Sigmoid colon (tissue), 7 donors: ENCODE results near the gene MID1. TPM values are rescaled to one million over a fixed set of nuclear protein-coding genes. Genes with fewer than 3 reads are reported as not detected.

Source experiments
- DNase-seq: peaks from one replicate; pipeline ENCODE4 v3.0.0-alpha.2; 2019
- H3K27ac ChIP-seq, 4 donors: fragments of 200-600 bp; sonication (generic); one replicate each; pipeline ENCODE4 v1.5.1; 2016 to 2019; ENCODE audit warnings: mild to moderate bottlenecking in 1 of 4
- H3K27me3 ChIP-seq, 3 donors: fragments of 200-600 bp; sonication (generic); one replicate each; pipeline ENCODE4 v1.5.1; 2019; ENCODE audit warnings: mild to moderate bottlenecking in 1 of 3
- H3K36me3 ChIP-seq, 4 donors: fragments of 200-600 bp; sonication (generic); one replicate each; pipeline ENCODE4 v1.5.1; 2016 to 2019
- H3K4me1 ChIP-seq, 4 donors: fragments of 200-600 bp; sonication (generic); one replicate each; pipeline ENCODE4 v1.5.1; 2017 to 2019
- H3K4me3 ChIP-seq, 4 donors: fragments of 200-600 bp; sonication (generic); one replicate each; pipeline ENCODE4 v1.5.1; 2017 to 2019; ENCODE audit warnings: mild to moderate bottlenecking in 2 of 4, moderate library complexity in 1 of 4
- H3K9me3 ChIP-seq, 4 donors: fragments of 200-600 bp in 3 of 4; sonication (generic) in 3 of 4; one replicate each; pipeline versions ENCODE4 v1.5.1 to v1.6.1; 2013 to 2019
- CTCF ChIP-seq, 4 experiments: fragments of 450-650 bp in 3 of 4; fragments of 200-600 bp in 1 of 4; IDR thresholded peaks; one replicate each; pipeline ENCODE4 v1.5.1; 2016 to 2019; ENCODE audit warnings: antibody characterized with exemption in 4 of 4, mild to moderate bottlenecking in 3 of 4, moderate library complexity in 2 of 4
- EP300 ChIP-seq, 4 donors: sonication (generic); formaldehyde crosslinking; IDR thresholded peaks; one replicate each; pipeline ENCODE4 v1.6.1; 2017; ENCODE audit warnings: antibody characterized with exemption in 4 of 4
- POLR2A ChIP-seq, 2 donors: fragments of 450-650 bp; IDR thresholded peaks; one replicate each; pipeline ENCODE4 v1.6.1; 2016; ENCODE audit warnings: antibody characterized with exemption in 2 of 2, mild to moderate bottlenecking in 2 of 2, moderate library complexity in 2 of 2
- POLR2AphosphoS5 ChIP-seq, 4 donors: sonication (generic); formaldehyde crosslinking; IDR thresholded peaks; one replicate each; pipeline ENCODE4 v1.6.1; 2017; ENCODE audit warnings: antibody characterized with exemption in 4 of 4
- WGBS, 2 donors: extraction: QIAGEN DNeasy Blood & Tissue Kit; methylation state at CpG; one replicate each; pipeline ENCODE4 v1.1.7; 2013; 5-methylcytosine and 5-hydroxymethylcytosine counted together
- intact Hi-C: fragments of 100-400 bp; cut with DNase I; formaldehyde crosslinking; loops from one replicate; pipeline ENCODE4 v1.15.1; 2023
- polyA plus RNA-seq, 3 donors: library from polyadenylated mRNA; stranded (reverse); fragments of 200-250 nt; gene quantifications; one replicate each; pipeline ENCODE4 v1.2.3, GENCODE V29; 2013
- total RNA-seq, 4 donors: library from RNA; depleted of rRNA; stranded (reverse); fragments of >200 nt; gene quantifications; one replicate each; pipeline ENCODE4 v1.1.0, GENCODE V29; 2016
- donor health status: healthy with polysubstance abuse.
- donor health status: Bipolar disorder and iron deficiency.
- donor health status: healthy.

Gene MID1
- total and polyA plus RNA-seq, 7 donors, result 3.2 to 77.5 (median 34.6) TPM

GRCh38 chrX:10622197-10622596 is 1.8 kb upstream of the MID1 start:
- TF ChIP-seq EP300 (IDR thresholded peaks at IDR 0.05) (no peak), CTCF (IDR thresholded peaks at IDR 0.05) (no peak), POLR2AphosphoS5 (IDR thresholded peaks at IDR 0.05) (no peak), POLR2A (IDR thresholded peaks at IDR 0.05) (no peak)
- Histone ChIP-seq H3K27ac (no peak overlapping the region), H3K27me3 (no peaks in the 10 kb centered on the region), H3K9me3 (no peaks in the 10 kb centered on the region), H3K36me3 (no peaks in the 10 kb centered on the region), H3K4me1 (peaks cover 0 to 5% (median 0%) of the 10 kb centered on the region in 4 donors), H3K4me3 (no peak overlapping the region)
- intact Hi-C loops, result no loop called here
- DNase-seq, result no peak
- WGBS, 2 donors, result 74 to 89% methylated on average over 3 of the region's 3 CpGs

- no peaks in the 10 kb centered on the region for H3K9me3 ChIP-seq
- peak overlapping the region; percentile 57 to 68 (median 61) for H3K4me3 ChIP-seq
- H3K27ac ChIP-seq, result peak overlapping the region; percentile 82 to 90 (median 84)
- intact Hi-C loops, result loop anchor here (10.0 kb wide), 4 partner anchors 105 to 295 kb away; no protein-coding TSS in a partner anchor
- peaks cover 0 to 22% (median 7%) of the 10 kb centered on the region in 4 donors for H3K4me1 ChIP-seq
- TF ChIP-seq EP300 (IDR thresholded peaks at IDR 0.05) (no peak), CTCF (IDR thresholded peaks at IDR 0.05) (no peak), POLR2A (IDR thresholded peaks at IDR 0.05) (no peak), POLR2AphosphoS5 (IDR thresholded peaks at IDR 0.05) (no peak)
- H3K36me3 ChIP-seq, result no peaks in the 10 kb centered on the region
- 1 to 2% methylated on average over 11 of the region's 11 CpGs for WGBS, 2 donors
- DNase-seq, result no peak
- H3K27me3 ChIP-seq, result no peaks in the 10 kb centered on the region
Measured at GRCh38 chrX:10619425-10620046, 849 bp downstream of the MID1 start.

GRCh38 chrX:10618961-10619360 is 1.4 kb downstream of the MID1 start:
- TF ChIP-seq POLR2AphosphoS5 (IDR thresholded peaks at IDR 0.05) (no peak), CTCF (IDR thresholded peaks at IDR 0.05) (no peak), POLR2A (IDR thresholded peaks at IDR 0.05) (no peak)
- intact Hi-C loops, result loop anchor here (10.0 kb wide), 4 partner anchors 106 to 294 kb away; no protein-coding TSS in a partner anchor
- DNase-seq, result no peak
- H3K27ac ChIP-seq, result peak overlapping the region; percentile 82 to 90 (median 84)
- no peaks in the 10 kb centered on the region for H3K36me3 ChIP-seq
- H3K4me3 ChIP-seq, result peak overlapping the region; percentile 57 to 68 (median 61)
- H3K9me3 ChIP-seq, result no peaks in the 10 kb centered on the region
- 1 to 3% methylated on average over 13 of the region's 13 CpGs for WGBS, 2 donors
- peaks cover 0 to 28% (median 12%) of the 10 kb centered on the region in 4 donors for H3K4me1 ChIP-seq
- H3K27me3 ChIP-seq, result no peaks in the 10 kb centered on the region

GRCh38 chrX:10617999-10618351 is 2.4 kb downstream of the MID1 start:
- no peaks in the 10 kb centered on the region for H3K36me3 ChIP-seq
- H3K27ac ChIP-seq, result peak overlapping the region in 3 of 4 donors; percentile 83 to 90 (median 86)
- no peaks in the 10 kb centered on the region for H3K27me3 ChIP-seq
- no peak for DNase-seq
- H3K9me3 ChIP-seq, result no peaks in the 10 kb centered on the region
- 20 to 56% methylated on average over 3 of the region's 3 CpGs for WGBS, 2 donors
- peak overlapping the region; percentile 57 to 68 (median 61) for H3K4me3 ChIP-seq
- TF ChIP-seq POLR2AphosphoS5 (IDR thresholded peaks at IDR 0.05) (no peak), POLR2A (IDR thresholded peaks at IDR 0.05) (no peak), EP300 (IDR thresholded peaks at IDR 0.05) (no peak), CTCF (IDR thresholded peaks at IDR 0.05) (no peak)
- intact Hi-C loops, result loop anchor here (10.0 kb wide), 4 partner anchors 107 to 293 kb away; no protein-coding TSS in a partner anchor
- H3K4me1 ChIP-seq, result peaks cover 0 to 33% (median 12%) of the 10 kb centered on the region in 4 donors
